Adipose tissue (tissue), 3 donors: ENCODE results near the gene HSPA6. TPM values are rescaled to one million over a fixed set of nuclear protein-coding genes. Genes with fewer than 3 reads are reported as not detected.
"Not testable (repeated sequence)": the region's sequence is repeated elsewhere in the genome, so short reads cannot be mapped to it uniquely, and the experiment has no call there.

Experiments used
- H3K27ac ChIP-seq: one replicate; pipeline ENCODE4 v1.5.1; 2013; ENCODE audit warnings: low read depth, low read length
- WGBS, 3 donors: extraction: QIAGEN DNeasy Blood & Tissue Kit; methylation state at CpG; one replicate each; pipeline ENCODE4 v1.1.7; 2013; 5-methylcytosine and 5-hydroxymethylcytosine counted together
- polyA plus RNA-seq, 3 donors: library from polyadenylated mRNA; stranded (reverse); fragments of 200-250 nt; gene quantifications; one replicate each; pipeline ENCODE4 v1.2.3, GENCODE V29; 2013
- donor health status: healthy with polysubstance abuse.
- donor health status: Bipolar disorder and iron deficiency.
- donor health status: healthy.

Gene HSPA6
- polyA plus RNA-seq, 3 donors, result 0.76 to 49.1 (median 4.4) TPM

DNA sequence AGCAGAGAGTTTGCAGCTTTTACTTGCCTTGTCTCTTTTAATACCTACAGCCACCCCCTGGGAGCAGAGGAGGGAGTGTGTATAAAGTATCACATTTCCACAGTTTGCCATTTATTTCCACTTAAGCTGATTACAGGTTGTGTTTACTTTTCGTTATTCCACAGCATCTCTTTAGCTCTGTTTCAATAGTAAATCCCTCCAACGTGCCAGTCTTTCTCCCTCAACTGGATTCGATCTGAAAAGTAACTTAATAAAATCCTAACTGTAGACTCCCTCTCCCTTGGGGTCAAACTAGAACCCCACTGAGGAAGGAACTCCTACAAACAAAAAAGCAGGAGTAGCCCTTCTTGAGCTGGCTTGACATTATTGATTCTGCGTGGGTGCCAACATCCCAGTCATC is 22.2 kb upstream of the HSPA6 start:
- WGBS, 3 donors, result 50 to 78% (median 77%) methylated on average over 4 of the region's 4 CpGs

DNA sequence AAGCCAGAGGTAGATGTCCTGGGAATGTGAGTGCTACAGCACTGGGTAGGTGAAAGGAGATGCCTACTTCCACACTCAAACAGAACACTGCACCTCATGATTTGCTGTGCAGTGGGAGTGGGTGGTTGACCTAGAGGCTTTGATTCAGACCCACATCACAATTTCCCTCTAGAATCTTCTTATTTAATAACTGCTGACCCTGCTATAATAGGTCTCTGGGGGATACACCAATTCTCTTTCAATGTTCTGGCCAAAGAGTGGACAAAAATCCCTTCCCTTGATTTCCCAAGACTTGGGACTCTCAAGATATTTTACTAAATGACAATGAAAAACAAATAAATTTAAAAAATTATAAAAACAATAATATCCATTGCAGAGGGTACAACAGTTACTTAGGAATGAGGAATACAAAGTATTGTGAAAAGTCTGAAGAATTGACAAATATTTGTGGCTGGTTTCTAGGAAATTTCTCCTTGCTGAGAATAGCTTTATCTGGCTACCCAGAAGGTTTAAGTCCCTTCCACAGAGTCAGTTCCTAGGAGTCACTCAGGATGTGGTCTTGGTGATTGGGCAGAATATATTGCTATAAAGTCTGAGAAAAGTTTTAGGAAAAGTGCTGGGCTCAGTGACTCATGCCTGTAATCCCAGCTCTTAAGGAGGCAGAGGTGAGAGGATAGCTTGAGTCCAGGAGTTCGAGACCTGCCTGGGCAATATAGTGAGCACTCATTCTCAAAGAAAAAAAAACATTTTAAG is 21.5 kb upstream of the HSPA6 start:
- no peak overlapping the region for H3K27ac ChIP-seq
- 63 to 96% (median 96%) methylated on average over 1 of the region's 1 CpG for WGBS, 3 donors

More for the DNA sequence above, 22.2 kb upstream of the HSPA6 start:
- no peak overlapping the region for H3K27ac ChIP-seq

- H3K27ac ChIP-seq, result no peak overlapping the region
Observed at GRCh38 chr1:161503394-161503748, 21.0 kb upstream of the HSPA6 start.

DNA sequence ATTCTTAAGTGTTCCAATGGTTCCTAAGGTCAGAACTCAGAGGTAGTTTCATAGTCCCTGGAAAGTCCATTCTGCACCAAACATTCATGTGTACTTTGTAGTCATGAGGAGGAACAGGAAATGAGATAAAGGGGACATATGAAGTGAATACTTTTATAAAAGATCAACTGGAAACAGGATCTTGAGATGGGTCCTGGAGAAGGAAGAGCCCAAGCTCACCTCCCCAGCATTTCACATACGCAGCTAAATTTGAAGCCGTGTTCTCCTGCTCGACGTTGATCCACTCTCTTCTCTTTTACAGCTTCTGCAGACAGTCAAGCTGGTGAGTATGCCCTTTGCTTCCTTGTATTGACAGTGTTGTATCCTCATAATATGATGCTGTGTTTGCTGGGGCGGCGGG is 18.7 kb upstream of the HSPA6 start:
- H3K27ac ChIP-seq, result no peak overlapping the region
- 81 to 90% (median 81%) methylated on average over 6 of the region's 6 CpGs for WGBS, 3 donors

DNA sequence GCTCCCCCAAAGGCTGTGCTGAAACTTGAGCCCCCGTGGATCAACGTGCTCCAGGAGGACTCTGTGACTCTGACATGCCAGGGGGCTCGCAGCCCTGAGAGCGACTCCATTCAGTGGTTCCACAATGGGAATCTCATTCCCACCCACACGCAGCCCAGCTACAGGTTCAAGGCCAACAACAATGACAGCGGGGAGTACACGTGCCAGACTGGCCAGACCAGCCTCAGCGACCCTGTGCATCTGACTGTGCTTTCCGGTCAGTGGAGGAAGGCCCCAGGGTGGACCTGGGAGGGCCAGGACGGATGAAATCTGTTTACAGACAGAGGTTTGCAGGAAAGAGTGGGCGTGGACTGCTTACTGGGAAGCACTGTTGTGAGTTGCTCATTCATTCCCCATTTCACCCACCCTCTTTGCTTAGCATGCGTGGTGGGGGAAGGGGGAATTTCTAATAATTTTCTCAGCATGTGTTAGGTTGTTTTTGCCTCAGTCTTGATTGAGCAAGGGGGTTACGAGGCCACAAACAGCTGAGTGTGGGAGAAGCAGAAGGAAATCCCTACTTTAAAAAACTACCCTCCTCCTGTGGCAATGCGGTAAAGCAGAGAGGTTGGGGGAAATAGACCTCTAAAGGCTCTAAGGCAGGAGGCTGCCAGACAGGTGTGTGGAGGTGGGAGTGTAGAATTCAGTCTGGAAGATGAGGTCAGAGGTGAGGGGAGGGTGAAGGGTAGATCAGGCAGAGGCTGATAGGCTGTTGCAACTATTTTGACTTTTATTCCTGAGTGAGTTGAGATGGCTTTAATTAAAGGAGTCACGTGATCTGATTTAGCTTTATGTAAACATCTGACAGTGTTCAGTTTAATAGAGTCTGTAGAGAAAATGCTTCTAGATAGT is 17.8 kb upstream of the HSPA6 start:
- 31 to 46% (median 36%) methylated on average over 12 to 15 of the region's 15 CpGs for WGBS, 3 donors
- H3K27ac ChIP-seq, result no peak overlapping the region

GRCh38 chr1:161510477-161510876 is 13.9 kb upstream of the HSPA6 start:
- H3K27ac ChIP-seq, result no peak overlapping the region
- 77 to 82% (median 80%) methylated on average over 3 of the region's 3 CpGs for WGBS, 3 donors

DNA sequence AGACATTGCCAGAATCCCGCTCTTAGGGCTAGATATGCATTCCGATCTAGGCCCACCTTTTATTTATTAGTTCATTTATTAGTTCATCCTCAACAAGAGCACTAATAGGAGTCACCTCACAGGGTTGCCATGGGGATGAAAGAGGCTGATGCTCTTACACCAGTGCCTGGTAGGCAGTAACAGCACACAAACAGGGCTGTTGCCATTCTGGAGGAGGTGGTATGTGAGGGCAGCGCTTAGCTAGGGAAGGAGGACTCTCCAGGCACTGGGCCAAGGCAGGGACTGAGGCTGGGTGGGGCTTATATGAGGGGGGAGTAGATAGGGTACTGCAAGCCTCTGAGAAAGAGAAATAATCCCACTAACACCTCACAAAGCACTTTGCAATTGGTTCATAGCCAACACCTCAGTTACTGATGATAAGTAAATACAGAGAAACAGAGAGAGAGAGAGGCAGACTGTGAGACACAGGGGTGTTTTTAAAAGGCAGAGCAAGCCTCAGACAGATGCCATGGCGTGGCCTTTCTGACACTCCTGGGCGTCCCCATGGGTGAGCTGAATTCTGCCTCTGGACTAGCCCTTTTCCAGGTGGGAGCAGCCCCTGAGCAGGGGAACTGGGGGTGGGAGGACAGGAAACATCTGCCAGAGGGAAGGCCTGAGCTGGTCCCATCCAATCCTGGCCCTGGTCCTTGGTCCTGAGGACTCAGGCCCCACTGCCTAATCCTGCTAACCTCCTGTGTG is 13.2 kb upstream of the HSPA6 start:
- WGBS, 3 donors, result 68 to 79% (median 77%) methylated on average over 5 of the region's 5 CpGs

GRCh38 chr1:161511756-161512060 is 12.6 kb upstream of the HSPA6 start:
- no peak overlapping the region for H3K27ac ChIP-seq

More for the DNA sequence above, 13.2 kb upstream of the HSPA6 start:
- H3K27ac ChIP-seq, result no peak overlapping the region

DNA sequence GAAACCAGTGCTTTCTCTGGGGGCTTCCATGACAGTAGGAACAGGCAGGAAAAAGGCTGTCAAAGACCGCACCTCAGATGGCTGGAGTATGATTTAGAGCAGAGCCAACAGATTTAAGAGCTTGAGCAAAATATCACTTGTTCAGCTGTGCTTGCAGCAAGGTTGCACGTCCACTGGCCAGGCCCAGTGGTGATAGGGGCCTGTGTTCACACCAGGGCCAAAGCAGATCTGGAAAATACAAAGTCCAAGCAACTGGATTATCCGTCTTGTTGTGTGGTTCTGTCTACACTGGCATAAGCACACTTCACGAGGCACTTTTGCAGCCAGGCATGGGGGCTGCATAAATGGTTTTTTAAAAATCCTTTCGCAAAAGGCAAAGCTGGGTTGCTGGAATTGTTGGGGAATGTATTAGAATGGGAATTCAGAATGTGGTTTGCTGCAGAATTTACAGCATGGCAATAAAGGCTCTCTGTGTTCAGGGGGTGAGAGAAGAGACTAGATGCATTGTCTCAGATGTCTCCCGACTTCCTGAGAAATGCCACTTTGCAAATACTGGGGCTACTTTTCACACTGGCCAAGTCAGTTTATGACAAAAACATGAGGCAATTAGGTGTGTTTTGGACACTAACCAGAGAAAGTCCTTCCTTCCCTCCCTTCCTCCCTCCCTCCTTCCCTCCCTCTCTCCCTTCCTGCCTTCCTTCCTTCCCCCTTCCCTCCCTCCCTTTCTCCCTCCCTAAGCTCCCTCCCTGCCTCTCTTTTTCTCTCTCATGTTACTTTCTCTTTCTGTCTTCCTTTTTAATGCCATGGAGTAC is 11.5 kb upstream of the HSPA6 start:
- not testable (repeated sequence) for H3K27ac ChIP-seq
- 83 to 94% (median 86%) methylated on average over 5 to 6 of the region's 6 CpGs for WGBS, 3 donors

More at GRCh38 chr1:161511756-161512060, 12.6 kb upstream of the HSPA6 start:
- WGBS, 3 donors, result 80 to 87% (median 87%) methylated on average over 7 of the region's 7 CpGs

DNA sequence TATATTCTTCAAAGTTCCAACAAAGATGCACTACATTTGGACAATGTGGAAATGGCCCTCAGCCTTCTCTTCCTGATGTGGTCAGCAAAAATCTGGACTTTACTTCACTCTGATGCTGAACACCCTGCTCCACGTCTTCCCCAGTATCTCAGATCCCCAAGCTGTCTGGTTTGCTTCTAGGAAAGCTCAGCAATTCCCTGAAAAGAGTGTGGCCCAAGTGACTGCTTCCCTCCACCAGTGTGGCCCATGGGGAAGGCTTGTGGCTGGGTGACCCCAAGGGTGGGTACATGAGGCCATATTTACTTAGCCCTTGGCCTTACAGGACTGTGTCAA is 10.9 kb upstream of the HSPA6 start:
- 29 to 50% (median 31%) methylated on average over 1 of the region's 1 CpG for WGBS, 3 donors
- H3K27ac ChIP-seq, result not testable (repeated sequence)

GRCh38 chr1:161513953-161514352 is 10.4 kb upstream of the HSPA6 start:
- 44 to 97% (median 84%) methylated on average over 1 of the region's 1 CpG for WGBS, 3 donors
- H3K27ac ChIP-seq, result not testable (repeated sequence)

DNA sequence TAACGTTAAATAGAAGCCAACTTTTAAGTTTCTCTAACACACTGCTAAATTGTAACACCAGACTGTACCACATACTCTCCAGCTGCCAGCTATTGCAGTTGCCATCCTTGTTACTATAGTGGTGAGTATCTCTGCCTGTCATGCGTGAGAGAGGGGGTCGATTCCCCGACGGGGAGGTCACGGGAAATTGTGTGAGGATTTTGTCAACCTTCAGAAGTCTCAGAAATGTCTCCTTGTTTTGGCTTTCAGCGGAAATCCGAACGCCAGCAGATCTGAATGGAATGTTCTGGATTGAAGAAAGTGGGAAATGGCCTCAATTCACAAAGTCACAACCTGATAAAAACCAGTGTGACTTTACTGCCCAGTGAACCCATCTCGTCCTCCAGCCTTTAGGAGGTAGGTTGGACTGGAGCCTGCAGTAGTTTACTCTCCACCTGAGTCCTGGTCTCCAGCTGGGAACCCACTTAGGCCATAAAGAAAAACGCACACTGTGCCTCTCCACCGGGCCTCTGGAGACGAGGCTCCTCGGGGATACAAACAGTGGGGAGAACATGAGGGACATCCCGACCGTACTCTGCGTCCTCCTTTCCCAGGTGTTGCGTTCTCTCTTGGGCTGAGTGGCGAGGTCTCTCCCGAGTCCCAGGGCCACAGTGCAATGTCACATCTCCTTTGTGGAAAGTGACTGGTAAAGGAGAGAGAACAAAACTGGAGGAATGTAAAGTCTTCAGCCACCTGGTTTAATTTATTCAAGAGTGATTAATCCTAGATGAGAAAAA is 1.1 kb upstream of the HSPA6 start:
- not testable (repeated sequence) for H3K27ac ChIP-seq
- 77 to 80% (median 79%) methylated on average over 19 to 20 of the region's 20 CpGs for WGBS, 3 donors

- not testable (repeated sequence) for H3K27ac ChIP-seq
- WGBS, 3 donors, result 2 to 6% (median 5%) methylated on average over 23 to 38 of the region's 55 CpGs
Observed at GRCh38 chr1:161524742-161525291, 477 bp downstream of the HSPA6 start.

GRCh38 chr1:161525321-161525720 is 981 bp downstream of the HSPA6 start:
- not testable (repeated sequence) for H3K27ac ChIP-seq
- 26 to 39% (median 34%) methylated on average over 11 to 18 of the region's 23 CpGs for WGBS, 3 donors

GRCh38 chr1:161525918-161526317 is 1.6 kb downstream of the HSPA6 start:
- 82 to 85% (median 83%) methylated on average over 7 of the region's 7 CpGs for WGBS, 3 donors
- H3K27ac ChIP-seq, result not testable (repeated sequence)

- WGBS, 3 donors, result 22 to 31% (median 27%) methylated on average over 2 to 3 of the region's 3 CpGs
- not testable (repeated sequence) for H3K27ac ChIP-seq
Observed at GRCh38 chr1:161528550-161528949, 4.2 kb downstream of the HSPA6 start.

GRCh38 chr1:161529463-161530104 is 5.2 kb downstream of the HSPA6 start:
- 23 to 33% (median 27%) methylated on average over 19 of the region's 19 CpGs for WGBS, 3 donors
- H3K27ac ChIP-seq, result not testable (repeated sequence)
